ENCODE data around the gene VPS35L.

The VPS35L gene

GRCh38 chr16:19733551-19733950, 178.0 kb downstream of the VPS35L start:
- Histone ChIP-seq H3K4me3 (ENCODE audit: low read length) (no peak overlapping the region), H3K27me3 (ENCODE audit: control insufficient read depth, low read length) (no peaks in the 10 kb centered on the region), H3K4me2 (ENCODE audit: low read length) (no peak overlapping the region), H3F3A (ENCODE audit: control insufficient read depth, insufficient read depth) (no peaks in the 10 kb centered on the region), H3K4me1 (ENCODE audit: control insufficient read depth, low read length) (no peaks in the 10 kb centered on the region), H3K36me3 (ENCODE audit: control insufficient read depth, low read length) (no peaks in the 10 kb centered on the region), H3K27ac (ENCODE audit: low read depth, low read length) (no peak overlapping the region), H3K9me3 (ENCODE audit: control insufficient read depth, insufficient read depth, low read length) (no peaks in the 10 kb centered on the region), H3K79me2 (ENCODE audit: control insufficient read depth, low read length) (no peaks in the 10 kb centered on the region), H4K20me1 (ENCODE audit: control insufficient read depth, insufficient read depth, low read depth, low read length) (no peaks in the 10 kb centered on the region), H3K9me2 (replicated peaks; ENCODE audit: control insufficient read depth, low read length) (no peaks in the 10 kb centered on the region)
- TF ChIP-seq EZH2phosphoT487 (IDR thresholded peaks at IDR 0.05; ENCODE audit: borderline replicate concordance, low read length): no peak
- TF ChIP-seq, protein P1, sequence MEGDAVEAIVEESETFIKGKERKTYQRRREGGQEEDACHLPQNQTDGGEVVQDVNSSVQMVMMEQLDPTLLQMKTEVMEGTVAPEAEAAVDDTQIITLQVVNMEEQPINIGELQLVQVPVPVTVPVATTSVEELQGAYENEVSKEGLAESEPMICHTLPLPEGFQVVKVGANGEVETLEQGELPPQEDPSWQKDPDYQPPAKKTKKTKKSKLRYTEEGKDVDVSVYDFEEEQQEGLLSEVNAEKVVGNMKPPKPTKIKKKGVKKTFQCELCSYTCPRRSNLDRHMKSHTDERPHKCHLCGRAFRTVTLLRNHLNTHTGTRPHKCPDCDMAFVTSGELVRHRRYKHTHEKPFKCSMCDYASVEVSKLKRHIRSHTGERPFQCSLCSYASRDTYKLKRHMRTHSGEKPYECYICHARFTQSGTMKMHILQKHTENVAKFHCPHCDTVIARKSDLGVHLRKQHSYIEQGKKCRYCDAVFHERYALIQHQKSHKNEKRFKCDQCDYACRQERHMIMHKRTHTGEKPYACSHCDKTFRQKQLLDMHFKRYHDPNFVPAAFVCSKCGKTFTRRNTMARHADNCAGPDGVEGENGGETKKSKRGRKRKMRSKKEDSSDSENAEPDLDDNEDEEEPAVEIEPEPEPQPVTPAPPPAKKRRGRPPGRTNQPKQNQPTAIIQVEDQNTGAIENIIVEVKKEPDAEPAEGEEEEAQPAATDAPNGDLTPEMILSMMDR (IDR thresholded peaks at IDR 0.05; ENCODE audit: low read depth, low read length, poor library complexity, severe bottlenecking): no peak

DNA sequence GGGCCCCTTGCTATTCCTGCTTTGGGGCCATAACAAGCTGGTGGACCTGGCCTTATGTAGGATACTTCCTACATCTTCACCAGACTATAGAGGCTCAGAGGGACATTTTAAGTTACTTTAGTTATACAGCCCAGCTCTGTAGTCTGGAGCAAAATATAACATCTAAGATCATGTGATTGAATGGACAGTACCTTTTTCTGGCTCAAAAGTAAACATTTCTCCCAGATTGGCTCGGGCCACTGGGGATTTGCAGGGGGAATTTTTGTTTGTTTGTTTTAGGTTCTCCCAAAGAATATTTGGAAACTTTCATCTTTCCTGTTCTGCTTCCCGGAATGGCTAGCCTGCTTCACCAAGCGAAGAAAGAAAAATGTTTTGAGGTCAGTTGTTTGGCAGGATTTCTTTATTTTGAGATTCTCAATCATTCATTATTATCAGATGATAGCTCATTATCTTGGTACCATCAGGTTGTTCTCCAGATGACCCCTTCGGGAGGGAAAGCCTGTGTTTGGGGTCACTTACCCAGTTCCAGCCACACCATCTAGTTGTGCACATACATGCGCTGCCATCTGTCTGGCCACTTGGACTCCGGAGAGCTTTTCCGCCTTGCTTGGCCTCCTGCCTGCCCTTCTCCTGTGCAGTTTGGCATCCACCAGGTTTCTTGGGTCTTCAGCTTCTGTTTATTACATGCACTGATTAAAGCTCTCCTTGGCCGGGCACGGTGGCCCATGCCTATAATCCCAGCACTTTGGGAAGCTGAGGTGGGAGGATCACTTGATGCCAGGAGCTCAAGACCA, 179.8 kb downstream of the VPS35L start:
- Histone ChIP-seq H3K9me2 (replicated peaks; ENCODE audit: control insufficient read depth, low read length) (no peaks in the 10 kb centered on the region), H3K4me3 (ENCODE audit: low read length) (no peak overlapping the region), H3K4me2 (ENCODE audit: low read length) (no peak overlapping the region), H3K27ac (ENCODE audit: low read depth, low read length) (no peak overlapping the region), H3K27me3 (ENCODE audit: control insufficient read depth, low read length) (no peaks in the 10 kb centered on the region), H3K4me1 (ENCODE audit: control insufficient read depth, low read length) (no peaks in the 10 kb centered on the region), H4K20me1 (ENCODE audit: control insufficient read depth, insufficient read depth, low read depth, low read length) (no peaks in the 10 kb centered on the region), H3K79me2 (ENCODE audit: control insufficient read depth, low read length) (no peaks in the 10 kb centered on the region), H3K36me3 (ENCODE audit: control insufficient read depth, low read length) (no peaks in the 10 kb centered on the region), H3K9me3 (ENCODE audit: control insufficient read depth, insufficient read depth, low read length) (no peaks in the 10 kb centered on the region), H3F3A (ENCODE audit: control insufficient read depth, insufficient read depth) (no peaks in the 10 kb centered on the region)
- TF ChIP-seq EZH2phosphoT487 (IDR thresholded peaks at IDR 0.05; ENCODE audit: borderline replicate concordance, low read length): no peak
- TF ChIP-seq, protein P1 (IDR thresholded peaks at IDR 0.05; ENCODE audit: low read depth, low read length, poor library complexity, severe bottlenecking): no peak

GRCh38 chr16:19737306-19738038, 182.0 kb downstream of the VPS35L start:
- H3K4me2 ChIP-seq (ENCODE audit: low read length): no peak overlapping the region
- H3K9me3 ChIP-seq (ENCODE audit: control insufficient read depth, insufficient read depth, low read length): no peaks in the 10 kb centered on the region
- H3K27ac ChIP-seq (ENCODE audit: low read depth, low read length): no peak overlapping the region
- TF ChIP-seq, protein P1 (IDR thresholded peaks at IDR 0.05; ENCODE audit: low read depth, low read length, poor library complexity, severe bottlenecking): no peak
- TF ChIP-seq EZH2phosphoT487 (IDR thresholded peaks at IDR 0.05; ENCODE audit: borderline replicate concordance, low read length): no peak
- no peaks in the 10 kb centered on the region for H3K9me2 ChIP-seq (replicated peaks; ENCODE audit: control insufficient read depth, low read length)
- H3K36me3 ChIP-seq (ENCODE audit: control insufficient read depth, low read length): no peaks in the 10 kb centered on the region
- no peaks in the 10 kb centered on the region for H3F3A ChIP-seq (ENCODE audit: control insufficient read depth, insufficient read depth)
- no peaks in the 10 kb centered on the region for H3K4me1 ChIP-seq (ENCODE audit: control insufficient read depth, low read length)
- H4K20me1 ChIP-seq (ENCODE audit: control insufficient read depth, insufficient read depth, low read depth, low read length): no peaks in the 10 kb centered on the region
- no peaks in the 10 kb centered on the region for H3K27me3 ChIP-seq (ENCODE audit: control insufficient read depth, low read length)
- H3K4me3 ChIP-seq (ENCODE audit: low read length): no peak overlapping the region
- H3K79me2 ChIP-seq (ENCODE audit: control insufficient read depth, low read length): no peaks in the 10 kb centered on the region

Measured in DOHH2 (cell line).